ENCODE data around the gene USP6. TPM values are rescaled to one million over a fixed set of nuclear protein-coding genes. Genes with fewer than 3 reads are reported as not detected.

USP6 gene
- polyA plus RNA-seq, 1 experiment = not detected

DNA sequence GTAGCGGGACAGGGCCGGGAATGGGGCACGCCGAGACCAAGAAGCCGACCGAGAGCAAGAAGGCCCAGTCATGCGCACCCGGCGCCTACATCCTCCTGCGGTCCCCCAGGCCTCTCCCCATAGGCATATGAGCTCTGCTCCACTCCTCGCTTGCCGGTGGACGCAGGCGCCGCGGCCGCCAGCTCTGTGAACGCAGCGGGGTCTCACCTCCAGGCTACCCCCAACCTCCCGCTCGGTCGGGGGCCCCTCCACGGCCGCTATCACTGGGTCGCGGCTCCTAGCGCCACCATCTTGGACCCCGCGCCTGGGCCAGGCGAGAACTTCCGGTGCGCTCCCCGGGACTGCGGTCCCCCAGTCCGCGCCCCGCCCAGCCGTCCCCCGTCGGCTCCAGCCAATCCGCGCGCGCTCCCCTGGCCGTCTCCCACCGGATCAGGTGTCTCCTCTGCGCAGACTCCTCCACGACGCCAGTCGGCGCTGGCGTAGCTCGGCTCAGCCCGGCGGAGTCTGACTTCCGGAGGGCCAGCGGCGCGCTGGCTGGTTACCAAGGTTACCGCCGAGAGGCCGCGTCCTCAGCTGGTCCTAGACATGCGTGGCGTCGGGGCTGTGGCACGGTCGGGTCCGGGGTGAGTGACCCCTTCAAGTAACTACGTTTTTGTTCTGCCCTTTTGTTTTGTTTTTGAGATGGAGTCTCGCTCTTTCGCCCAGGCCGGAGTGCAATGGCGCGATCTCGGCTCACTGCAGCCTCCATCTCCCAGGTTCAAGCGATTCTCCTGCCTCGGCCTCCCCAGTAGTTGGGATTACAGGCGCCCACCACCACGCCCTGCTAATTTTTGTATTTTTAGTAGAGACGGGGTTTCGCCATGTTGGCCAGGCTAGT, 75.9 kb downstream of the USP6 start, which contains the start of gene ZNF594:
Gene ZNF594 (minus strand): TSS at position 328 of the 877 bp plus-strand sequence. CDS start 7,612 bp downstream, outside the sequence.
- H3K27me3 ChIP-seq (ENCODE audit: control insufficient read depth, insufficient read depth, low read length) = no peaks in the 10 kb centered on the region
- DNase-seq (ENCODE audit: low read depth, low spot score) = peak; percentile 89
- peak within 1 kb of the TSS; percentile 85 for H3K4me3 ChIP-seq (ENCODE audit: low read depth, low read length)
- CTCF ChIA-PET = interaction anchor here (0.6 to 1.8 kb wide), 5 partner anchors 9 to 247 kb away, joined by 3 to 6 read pairs (median 4); partner anchors contain the start of gene C1QBP
- H3K27ac ChIP-seq (ENCODE audit: low read depth, low read length) = peak within 1 kb of the TSS; percentile 65
- TF ChIP-seq, protein P1, sequence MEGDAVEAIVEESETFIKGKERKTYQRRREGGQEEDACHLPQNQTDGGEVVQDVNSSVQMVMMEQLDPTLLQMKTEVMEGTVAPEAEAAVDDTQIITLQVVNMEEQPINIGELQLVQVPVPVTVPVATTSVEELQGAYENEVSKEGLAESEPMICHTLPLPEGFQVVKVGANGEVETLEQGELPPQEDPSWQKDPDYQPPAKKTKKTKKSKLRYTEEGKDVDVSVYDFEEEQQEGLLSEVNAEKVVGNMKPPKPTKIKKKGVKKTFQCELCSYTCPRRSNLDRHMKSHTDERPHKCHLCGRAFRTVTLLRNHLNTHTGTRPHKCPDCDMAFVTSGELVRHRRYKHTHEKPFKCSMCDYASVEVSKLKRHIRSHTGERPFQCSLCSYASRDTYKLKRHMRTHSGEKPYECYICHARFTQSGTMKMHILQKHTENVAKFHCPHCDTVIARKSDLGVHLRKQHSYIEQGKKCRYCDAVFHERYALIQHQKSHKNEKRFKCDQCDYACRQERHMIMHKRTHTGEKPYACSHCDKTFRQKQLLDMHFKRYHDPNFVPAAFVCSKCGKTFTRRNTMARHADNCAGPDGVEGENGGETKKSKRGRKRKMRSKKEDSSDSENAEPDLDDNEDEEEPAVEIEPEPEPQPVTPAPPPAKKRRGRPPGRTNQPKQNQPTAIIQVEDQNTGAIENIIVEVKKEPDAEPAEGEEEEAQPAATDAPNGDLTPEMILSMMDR (IDR thresholded peaks at IDR 0.05; ENCODE audit: low read depth, low read length) = peak; percentile 67
- POLR2A ChIA-PET = interaction anchor here (0.6 to 1.0 kb wide), 8 partner anchors 14 to 318 kb away, joined by 3 to 7 read pairs (median 4); partner anchors contain the start of gene RABEP1
- H3K9me3 ChIP-seq (ENCODE audit: control insufficient read depth, insufficient read depth, low read length) = peaks cover 35% of the 10 kb centered on the region

DNA sequence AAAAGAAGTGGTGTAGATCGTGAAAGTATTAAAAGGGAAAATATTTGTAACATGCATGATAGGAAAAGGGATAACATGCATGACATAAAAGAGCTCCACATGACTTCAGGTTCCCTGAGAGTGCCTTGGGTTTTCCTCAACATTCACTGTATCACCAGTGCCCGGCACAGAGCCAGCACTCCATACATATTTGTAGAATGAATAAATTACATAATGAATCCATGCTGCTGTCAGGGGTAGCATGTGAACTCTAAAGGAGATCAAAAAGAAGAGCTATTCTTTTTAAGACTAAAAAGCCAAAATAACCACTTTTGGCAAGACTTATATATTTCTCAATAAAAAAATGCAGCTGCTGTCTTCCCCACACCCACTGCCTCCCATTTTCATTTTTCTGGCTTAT, 78.5 kb downstream of the USP6 start:
- peaks cover 16% of the 10 kb centered on the region for H3K9me3 ChIP-seq (ENCODE audit: control insufficient read depth, insufficient read depth, low read length)
- H3K4me3 ChIP-seq (ENCODE audit: low read depth, low read length) = no peak overlapping the region
- H3K27ac ChIP-seq (ENCODE audit: low read depth, low read length) = no peak overlapping the region
- POLR2A ChIA-PET = no interaction called here
- no peaks in the 10 kb centered on the region for H3K27me3 ChIP-seq (ENCODE audit: control insufficient read depth, insufficient read depth, low read length)
- DNase-seq (ENCODE audit: low read depth, low spot score) = no peak
- TF ChIP-seq, protein P1 (IDR thresholded peaks at IDR 0.05; ENCODE audit: low read depth, low read length) = no peak
- CTCF ChIA-PET = interaction anchor here (0.8 kb wide), 1 partner anchor 245 kb away, joined by 3 read pairs; the partner anchor contains the start of gene C1QBP

DNA sequence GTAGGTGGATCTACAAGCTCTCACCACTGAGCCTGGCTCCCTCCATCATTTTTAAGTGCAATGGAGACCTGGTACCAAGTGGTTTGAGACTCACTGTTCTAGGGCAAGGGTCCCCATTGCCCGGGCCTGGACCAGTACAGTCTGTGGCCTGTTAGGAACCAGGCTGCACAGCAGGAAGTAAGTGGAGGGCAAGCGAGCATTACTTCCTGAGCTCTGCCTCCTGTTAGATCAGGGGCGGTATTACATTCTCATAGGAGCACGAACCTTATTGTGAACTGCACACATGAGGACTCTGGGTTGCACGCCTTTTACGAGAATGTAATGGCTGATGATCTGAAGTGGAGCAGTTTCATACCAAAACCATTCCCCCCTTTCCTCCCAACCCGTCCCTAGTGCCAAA, 82.6 kb downstream of the USP6 start:
- no peak for DNase-seq (ENCODE audit: low read depth, low spot score)
- POLR2A ChIA-PET = no interaction called here

DNA sequence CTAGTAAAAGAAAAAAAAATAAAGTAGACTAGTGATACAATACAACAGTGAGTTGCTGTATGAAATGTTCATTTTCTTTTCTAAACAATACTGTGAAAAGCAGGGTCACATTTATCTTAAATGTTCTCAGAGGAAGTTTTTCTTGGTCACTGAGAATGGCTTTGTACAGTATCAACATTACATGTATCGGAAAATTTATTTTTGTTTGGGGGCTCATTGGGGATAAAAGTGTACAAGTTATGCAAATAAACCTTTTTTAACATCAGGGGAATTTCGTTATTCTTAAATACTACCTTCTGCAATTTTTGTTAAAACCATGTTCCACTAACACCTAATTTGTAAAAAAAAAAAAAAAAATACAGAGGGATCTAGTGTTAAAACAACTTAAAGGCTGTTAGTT, 84.5 kb downstream of the USP6 start:
- no peak overlapping the region for H3K4me3 ChIP-seq (ENCODE audit: low read depth, low read length)
- CTCF ChIA-PET = interaction anchor here (1.2 to 1.7 kb wide), 2 partner anchors 8 to 37 kb away, joined by 4 to 5 read pairs; no protein-coding TSS in a partner anchor
- no peaks in the 10 kb centered on the region for H3K27me3 ChIP-seq (ENCODE audit: control insufficient read depth, insufficient read depth, low read length)
- POLR2A ChIA-PET = no interaction called here
- peaks cover 13% of the 10 kb centered on the region for H3K9me3 ChIP-seq (ENCODE audit: control insufficient read depth, insufficient read depth, low read length)
- TF ChIP-seq, protein P1 (IDR thresholded peaks at IDR 0.05; ENCODE audit: low read depth, low read length) = no peak
- no peak for DNase-seq (ENCODE audit: low read depth, low spot score)
- no peak overlapping the region for H3K27ac ChIP-seq (ENCODE audit: low read depth, low read length)

More for the DNA sequence above, 82.6 kb downstream of the USP6 start:
- Histone ChIP-seq H3K4me3 (ENCODE audit: low read depth, low read length) (no peak overlapping the region), H3K9me3 (ENCODE audit: control insufficient read depth, insufficient read depth, low read length) (peaks cover 4% of the 10 kb centered on the region), H3K27me3 (ENCODE audit: control insufficient read depth, insufficient read depth, low read length) (no peaks in the 10 kb centered on the region), H3K27ac (ENCODE audit: low read depth, low read length) (no peak overlapping the region)
- CTCF ChIA-PET = no interaction called here
- TF ChIP-seq, protein P1 (IDR thresholded peaks at IDR 0.05; ENCODE audit: low read depth, low read length) = no peak

DNA sequence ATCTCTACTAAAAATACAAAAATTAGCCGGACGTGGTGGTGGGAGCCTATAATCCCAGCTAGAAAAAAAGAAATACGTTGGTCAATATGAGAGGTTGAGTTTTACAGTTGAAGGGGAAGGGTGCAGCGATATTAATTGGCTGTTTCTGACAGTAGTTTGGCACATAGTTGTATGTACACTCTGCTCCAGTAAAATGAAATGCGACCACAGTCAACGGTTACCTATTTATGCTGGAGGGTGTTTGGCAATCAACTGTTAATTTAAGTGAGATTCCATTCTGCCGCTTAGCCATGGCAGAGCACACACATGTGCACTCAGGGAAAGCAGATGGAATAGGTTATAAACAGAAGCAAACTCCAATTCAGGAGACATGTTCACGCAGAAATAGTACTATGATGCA, 85.2 kb downstream of the USP6 start:
- no peaks in the 10 kb centered on the region for H3K27me3 ChIP-seq (ENCODE audit: control insufficient read depth, insufficient read depth, low read length)
- no peak overlapping the region for H3K27ac ChIP-seq (ENCODE audit: low read depth, low read length)
- TF ChIP-seq, protein P1 (IDR thresholded peaks at IDR 0.05; ENCODE audit: low read depth, low read length) = no peak
- CTCF ChIA-PET = interaction anchor here (1.2 to 1.7 kb wide), 2 partner anchors 9 to 36 kb away, joined by 4 to 5 read pairs; no protein-coding TSS in a partner anchor
- POLR2A ChIA-PET = no interaction called here
- H3K9me3 ChIP-seq (ENCODE audit: control insufficient read depth, insufficient read depth, low read length) = peaks cover 13% of the 10 kb centered on the region
- no peak overlapping the region for H3K4me3 ChIP-seq (ENCODE audit: low read depth, low read length)
- no peak for DNase-seq (ENCODE audit: low read depth, low spot score)

Data from AG04450 (cell line).